ENCODE data around the gene DCUN1D3.
A peak's percentile ranks its signal among the peaks of the same experiment; 100 is the strongest.
"Not testable (repeated sequence)": the region's sequence is repeated elsewhere in the genome, so short reads cannot be mapped to it uniquely, and the experiment has no call there.

The DCUN1D3 gene

DNA sequence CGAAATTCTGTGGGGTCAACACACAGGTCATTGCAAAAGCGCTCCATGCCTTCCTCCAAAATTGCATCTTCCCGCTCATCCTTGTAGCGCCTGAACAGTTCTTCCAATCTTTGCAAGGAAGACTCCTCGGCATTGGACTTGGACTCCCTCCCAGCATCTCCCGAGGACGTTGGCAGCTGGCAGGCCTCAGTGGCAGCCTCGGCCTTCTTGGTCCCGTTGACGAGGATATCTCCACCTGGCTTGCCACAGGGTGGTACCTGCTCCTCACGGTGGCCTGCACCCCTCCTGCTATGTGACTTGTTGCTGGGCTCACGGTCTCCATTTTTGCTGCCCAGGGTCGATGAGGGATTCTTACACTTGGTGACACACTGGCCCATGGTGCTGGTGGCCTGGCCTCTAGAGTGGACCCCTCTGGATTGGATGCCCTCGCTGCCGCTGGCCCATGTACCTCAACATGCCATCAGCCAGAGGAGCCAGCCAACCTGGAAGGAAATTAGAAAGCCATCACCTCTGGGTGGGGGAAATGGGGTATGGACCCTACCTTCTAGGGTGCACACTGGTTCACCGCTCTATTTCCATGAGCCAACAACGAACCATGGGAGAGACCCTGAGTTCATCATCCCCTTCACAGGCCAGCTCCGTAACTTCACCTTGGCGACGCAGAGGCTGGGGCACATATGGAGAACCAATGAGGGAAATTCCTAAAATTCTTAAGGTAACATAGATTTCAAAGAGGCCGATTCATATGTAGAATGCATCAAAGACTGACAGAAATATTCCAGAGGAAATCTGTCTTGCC is 37.8 kb downstream of the DCUN1D3 start:
- DNase-seq, result no peak

GRCh38 chr16:20860995-20861394 is 39.2 kb downstream of the DCUN1D3 start:
- DNase-seq, result not testable (repeated sequence)

- no peak for DNase-seq
These were observed 39.8 kb downstream of the DCUN1D3 start for GRCh38 chr16:20860361-20860760.

DNA sequence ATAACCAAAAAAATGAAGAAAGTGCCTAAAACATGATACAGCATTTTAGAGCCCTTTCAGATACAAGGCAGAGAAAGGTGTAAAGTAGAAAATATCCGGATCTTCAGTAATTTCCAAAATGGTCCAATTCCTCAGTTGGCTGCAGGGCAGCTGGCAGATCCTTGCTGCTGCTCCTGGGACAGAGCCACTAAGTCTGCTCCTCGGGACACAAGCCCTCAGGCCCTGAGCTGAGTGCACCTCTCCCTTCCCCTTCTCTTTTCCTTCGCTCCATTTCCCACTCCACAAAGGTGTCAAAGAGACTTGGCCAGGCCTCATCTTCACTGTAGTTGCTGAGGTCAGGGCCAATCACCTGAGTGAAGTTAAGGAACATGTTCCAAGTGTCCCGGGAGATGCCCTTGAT is 40.5 kb downstream of the DCUN1D3 start:
- no peak for DNase-seq

GRCh38 chr16:20859229-20859628 is 40.9 kb downstream of the DCUN1D3 start:
- no peak for DNase-seq

- no peak for DNase-seq
These were observed 42.9 kb downstream of the DCUN1D3 start for GRCh38 chr16:20857281-20857680.

GRCh38 chr16:20854963-20855362 is 45.2 kb downstream of the DCUN1D3 start:
- no peak for DNase-seq

DNA sequence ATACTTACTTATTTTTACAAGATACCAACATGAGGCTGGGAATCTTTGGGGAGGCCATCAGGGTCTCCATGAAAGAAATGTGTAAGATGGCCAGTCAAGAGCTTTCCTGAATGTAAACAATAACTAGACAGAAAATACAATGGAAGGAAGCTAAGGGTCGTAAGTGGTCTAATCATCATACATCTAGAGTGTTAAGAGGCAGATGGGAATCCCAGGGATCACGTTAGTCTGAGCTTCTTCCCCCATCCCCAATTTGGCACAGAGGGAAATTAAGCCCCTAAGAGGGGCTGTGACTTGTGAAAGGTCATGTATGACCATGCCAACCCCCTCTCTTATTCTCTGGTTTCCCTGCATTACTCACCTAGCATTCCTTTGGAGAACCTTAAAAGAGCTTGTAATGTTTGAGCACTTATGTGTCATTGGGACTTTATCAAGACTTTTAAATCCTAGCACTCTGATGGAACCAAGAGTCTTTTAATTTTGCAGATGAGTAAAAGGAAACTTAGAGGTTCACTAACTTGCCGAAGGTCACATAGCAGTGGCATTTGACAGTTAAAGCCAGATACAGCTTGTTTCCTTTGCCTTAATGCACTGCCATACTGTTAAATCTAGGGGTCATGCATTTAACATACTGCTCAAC is 46.1 kb downstream of the DCUN1D3 start:
- DNase-seq, result no peak

GRCh38 chr16:20853143-20853542 is 47.0 kb downstream of the DCUN1D3 start:
- DNase-seq, result no peak

DNA sequence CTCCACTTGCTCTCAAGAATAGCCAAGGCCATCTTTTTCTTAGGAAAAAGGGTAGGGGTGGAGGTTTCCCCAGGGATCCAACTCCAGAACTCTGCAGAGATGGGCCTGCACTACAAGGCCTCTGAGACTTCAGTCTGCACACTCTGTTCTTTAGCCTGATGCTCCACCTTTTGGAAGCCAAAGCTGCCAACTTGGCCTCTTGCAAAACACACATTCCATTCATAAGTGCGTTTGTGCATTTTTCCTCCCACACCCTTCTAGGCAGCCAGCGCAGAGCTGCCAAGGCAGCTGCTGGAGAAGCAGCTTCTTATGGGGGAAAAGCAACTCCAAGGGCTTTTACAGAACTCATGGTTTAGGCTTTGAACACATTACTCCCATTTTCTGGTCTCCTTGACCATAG is 48.6 kb downstream of the DCUN1D3 start:
- no peak for DNase-seq

DNA sequence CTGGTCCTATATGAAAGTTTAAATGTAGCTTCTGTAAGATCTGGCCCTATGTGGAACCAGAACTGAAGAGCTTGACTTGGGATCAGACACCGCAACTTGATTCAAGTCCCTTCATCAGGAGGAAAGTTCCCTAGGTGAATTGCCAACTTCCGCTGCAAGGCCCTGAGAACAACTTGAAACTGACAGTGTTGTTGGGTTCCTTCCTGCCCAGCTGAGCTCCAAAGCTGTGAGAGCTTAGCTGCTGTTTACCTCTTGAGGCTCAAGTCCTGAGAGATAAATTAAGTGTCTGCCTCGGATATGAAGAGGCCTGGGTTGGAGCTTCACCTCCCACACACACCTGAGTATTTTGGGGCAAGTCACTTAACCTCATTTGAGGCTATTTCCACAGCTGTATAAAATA is 49.2 kb downstream of the DCUN1D3 start:
- no peak for DNase-seq

- peak; percentile 14 to 61 (median 32) for DNase-seq
These were observed 50.4 kb downstream of the DCUN1D3 start for GRCh38 chr16:20849589-20850390.

DNA sequence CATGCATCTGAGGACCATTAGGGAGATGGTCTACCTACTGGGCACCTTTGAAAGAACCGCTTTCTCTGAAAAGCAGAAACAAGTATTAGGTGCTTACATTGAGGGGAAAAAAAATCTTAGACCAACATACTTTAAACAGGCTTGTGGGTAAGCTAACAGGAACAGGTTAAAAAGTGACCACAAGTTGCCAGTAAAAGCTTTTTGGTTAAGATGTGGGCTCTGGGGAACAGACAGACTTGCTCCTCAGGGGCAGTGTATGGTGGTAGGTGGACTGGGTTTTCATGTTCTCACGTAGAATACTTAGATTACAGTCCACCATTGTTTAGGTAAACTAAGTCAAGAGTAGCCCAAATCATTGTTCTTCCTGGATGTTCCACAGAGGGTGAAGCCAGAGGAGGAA is 52.6 kb downstream of the DCUN1D3 start:
- no peak for DNase-seq

DNA sequence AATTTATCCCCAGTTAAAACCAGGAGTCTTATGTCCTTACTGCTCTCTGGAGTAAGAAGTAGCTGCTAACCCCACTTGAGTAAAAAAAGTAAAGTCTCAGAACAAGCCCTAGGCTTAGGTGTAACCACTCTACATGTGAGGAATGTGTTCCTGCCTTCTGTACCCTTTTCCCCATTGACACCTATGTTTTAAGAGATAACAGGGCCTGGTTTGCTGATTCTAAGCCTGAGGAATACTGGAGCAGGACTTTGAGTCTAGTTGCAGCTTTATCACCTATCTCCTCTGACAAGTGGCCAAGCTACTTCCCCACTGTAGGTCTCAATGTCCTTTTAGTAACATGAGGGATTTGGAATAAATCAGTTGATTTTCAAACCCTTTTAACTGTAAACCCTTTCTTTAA is 53.6 kb downstream of the DCUN1D3 start:
- DNase-seq, result no peak

GRCh38 chr16:20846030-20846429 is 54.1 kb downstream of the DCUN1D3 start:
- DNase-seq, result no peak

DNA sequence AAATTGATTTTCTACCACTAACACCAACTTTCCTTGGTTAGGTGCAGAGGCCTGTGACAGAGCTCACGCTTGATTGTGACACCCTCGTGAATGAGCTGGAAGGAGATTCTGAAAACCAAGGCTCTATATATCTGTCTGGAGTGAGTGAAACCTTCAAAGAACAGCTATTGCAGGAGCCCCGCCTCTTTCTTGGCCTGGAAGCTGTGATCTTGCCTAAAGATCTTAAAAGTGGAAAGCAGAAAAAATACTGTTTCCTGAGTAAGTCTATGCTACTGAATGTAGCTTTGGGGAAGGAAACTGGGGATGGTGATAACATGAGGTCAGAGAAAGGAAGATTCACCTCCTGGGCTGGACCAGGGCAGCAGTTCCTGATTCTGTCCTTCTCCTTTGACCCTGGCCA is 55.6 kb downstream of the DCUN1D3 start:
- peak in 1 of 5 donors; percentile 5 for DNase-seq

DNA sequence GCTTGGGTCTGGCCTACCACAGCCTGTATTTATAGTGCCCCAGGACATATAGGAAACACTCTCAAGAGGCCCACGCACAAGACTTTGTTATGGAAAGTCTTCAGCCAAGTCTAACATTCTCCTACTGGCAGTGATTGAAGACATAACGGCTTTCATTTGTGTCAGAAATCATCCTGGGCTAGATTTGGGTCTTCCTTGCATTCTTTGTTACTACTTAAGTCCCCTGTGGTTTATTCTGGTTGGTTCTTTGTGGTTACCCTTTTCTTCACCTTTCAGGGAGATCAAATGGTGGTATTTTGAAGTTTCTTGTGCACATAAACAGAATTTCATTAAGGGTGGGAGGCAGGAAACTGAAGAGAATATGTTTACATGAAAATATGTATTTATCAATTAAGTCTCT is 56.1 kb downstream of the DCUN1D3 start:
- no peak for DNase-seq

DNA sequence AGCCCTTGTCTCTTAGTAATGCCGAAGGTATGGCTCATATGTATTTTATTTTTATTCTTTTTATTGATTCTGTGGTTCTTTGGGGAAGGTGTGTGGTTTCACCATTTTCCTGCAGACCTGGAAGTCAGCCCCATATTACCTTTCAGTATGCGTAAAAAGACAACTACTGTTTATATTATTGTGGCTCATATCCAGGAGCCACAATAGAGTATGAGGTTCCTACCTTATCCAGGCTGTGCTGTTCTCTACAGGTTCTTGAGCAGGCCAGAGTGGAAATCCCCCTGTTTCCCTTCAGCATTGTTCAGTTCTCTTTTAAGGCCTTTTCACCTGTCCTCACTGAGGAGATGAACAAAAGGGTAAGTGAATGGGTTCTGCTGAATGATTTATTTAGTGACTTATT is 60.7 kb downstream of the DCUN1D3 start:
- no peak for DNase-seq

DNA sequence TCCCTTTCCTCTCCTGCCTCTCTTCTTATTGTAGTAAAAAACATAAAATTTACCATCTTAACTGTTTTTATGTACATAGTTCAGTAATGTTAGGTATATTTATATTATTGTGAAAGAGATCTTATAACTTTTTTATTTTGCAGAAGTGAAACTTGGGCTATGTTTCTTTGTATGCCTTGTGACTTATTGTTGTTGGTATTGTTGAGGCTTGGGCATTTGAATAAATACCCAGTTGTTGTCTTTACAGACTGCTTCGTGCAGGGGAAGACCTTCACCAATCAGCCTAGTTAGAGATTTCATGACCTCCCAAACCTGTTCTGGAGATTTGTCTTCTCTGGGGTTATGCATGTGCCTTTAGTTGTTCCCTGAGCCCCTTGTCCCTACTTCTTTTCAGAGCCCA is 61.9 kb downstream of the DCUN1D3 start:
- no peak for DNase-seq

DNA sequence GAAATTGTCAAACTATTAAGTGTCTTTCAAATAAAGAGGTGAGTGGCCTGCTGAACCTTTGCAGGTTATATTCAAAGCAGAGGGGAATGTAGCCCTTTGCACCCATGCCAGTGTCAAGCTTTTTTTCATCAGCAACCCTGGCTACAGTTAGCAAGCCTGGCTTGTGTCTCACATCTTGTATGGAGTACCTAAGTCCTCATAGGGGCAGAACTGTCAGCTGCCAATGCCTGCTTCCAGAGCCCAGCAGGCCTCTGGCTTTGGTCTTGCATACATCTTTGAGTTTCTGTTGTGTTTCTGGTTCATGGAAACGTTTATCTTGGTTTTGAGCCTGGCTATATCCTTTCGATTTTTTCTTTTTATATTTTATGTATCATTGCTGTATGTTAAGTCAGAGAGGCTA is 67.1 kb downstream of the DCUN1D3 start:
- no peak for DNase-seq

DNA sequence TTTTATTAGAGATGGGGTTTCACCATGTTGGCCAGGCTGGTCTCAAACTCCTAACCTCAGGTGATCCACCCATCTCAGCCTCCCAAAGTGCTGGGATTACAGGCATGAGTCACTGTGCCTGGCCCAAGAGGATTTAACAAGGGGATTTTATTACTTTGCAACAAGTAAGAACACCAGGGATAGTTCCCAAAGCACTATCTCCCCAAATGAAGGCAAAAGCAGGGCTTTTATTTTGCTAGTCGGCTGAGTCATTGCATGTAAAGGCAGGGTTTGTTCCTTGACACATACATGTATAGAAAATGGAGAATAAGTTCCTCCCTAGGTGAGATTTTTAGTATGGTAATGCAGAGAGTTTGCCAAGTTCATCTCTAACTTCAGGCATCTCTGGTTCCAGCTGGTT is 69.8 kb downstream of the DCUN1D3 start:
- DNase-seq, result no peak

DNA sequence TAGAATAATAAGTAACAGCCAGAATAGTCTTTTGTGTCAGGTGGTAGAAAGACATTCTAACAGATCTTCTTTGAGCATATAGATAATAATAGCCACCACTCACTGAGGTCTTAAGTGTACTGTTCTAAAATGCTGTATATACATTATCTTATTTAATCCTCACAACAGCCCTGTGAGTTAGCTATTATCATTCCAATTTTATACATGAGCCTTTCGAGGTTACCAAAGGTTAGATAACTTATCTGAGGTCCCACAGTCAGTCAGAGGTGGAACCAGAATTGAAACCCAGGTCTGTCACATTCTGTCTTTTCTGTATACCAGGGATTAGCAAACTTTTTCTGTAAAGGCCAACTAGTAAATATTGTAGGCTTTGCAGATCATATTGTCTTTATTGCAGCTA is 70.6 kb downstream of the DCUN1D3 start:
- no peak for DNase-seq

- no peak for DNase-seq
These were observed 74.1 kb downstream of the DCUN1D3 start for GRCh38 chr16:20826039-20826566.

All from T-helper 1 cell (primary cell).